ENCODE results near the gene UCK1.

DNA sequence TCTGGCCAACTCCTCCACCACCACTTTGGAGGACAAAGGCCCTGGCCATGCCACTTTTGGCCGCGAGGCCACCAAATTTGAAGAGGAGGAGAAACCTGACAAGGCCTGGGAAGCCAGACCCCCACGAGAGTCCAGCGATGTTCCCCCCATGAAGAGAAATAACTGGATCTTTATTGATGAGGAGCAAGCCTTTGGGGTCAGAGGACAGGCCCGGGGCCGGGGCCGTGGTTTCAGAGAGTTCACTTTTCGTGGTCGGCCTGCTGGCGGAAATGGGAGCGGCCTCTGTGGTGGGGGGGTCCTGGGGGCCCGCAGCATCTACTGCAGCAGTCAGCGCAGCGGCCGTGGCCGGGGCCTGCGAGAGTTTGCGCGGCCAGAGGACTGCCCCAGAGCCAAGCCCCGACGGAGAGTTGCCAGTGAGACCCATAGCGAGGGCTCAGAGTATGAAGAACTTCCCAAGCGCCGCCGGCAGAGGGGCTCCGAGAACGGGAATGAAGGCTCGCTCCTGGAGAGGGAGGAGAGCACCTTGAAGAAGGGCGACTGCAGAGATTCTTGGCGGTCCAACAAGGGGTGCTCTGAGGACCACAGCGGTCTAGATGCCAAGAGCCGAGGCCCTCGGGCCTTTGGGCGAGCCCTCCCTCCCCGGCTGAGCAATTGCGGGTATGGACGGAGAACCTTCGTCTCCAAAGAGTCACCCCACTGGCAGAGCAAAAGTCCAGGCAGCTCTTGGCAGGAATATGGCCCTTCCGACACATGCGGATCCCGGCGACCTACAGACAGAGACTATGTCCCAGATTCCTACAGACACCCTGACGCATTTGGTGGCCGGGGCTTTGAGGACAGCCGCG, 55.7 kb downstream of the UCK1 start:
- TF ChIP-seq, protein P1, sequence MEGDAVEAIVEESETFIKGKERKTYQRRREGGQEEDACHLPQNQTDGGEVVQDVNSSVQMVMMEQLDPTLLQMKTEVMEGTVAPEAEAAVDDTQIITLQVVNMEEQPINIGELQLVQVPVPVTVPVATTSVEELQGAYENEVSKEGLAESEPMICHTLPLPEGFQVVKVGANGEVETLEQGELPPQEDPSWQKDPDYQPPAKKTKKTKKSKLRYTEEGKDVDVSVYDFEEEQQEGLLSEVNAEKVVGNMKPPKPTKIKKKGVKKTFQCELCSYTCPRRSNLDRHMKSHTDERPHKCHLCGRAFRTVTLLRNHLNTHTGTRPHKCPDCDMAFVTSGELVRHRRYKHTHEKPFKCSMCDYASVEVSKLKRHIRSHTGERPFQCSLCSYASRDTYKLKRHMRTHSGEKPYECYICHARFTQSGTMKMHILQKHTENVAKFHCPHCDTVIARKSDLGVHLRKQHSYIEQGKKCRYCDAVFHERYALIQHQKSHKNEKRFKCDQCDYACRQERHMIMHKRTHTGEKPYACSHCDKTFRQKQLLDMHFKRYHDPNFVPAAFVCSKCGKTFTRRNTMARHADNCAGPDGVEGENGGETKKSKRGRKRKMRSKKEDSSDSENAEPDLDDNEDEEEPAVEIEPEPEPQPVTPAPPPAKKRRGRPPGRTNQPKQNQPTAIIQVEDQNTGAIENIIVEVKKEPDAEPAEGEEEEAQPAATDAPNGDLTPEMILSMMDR (IDR thresholded peaks at IDR 0.05; ENCODE audit: insufficient read depth, low read length, poor library complexity, severe bottlenecking), result no peak
- no peak for TF ChIP-seq EZH2phosphoT487 (conservative IDR thresholded peaks at IDR 0.05; ENCODE audit: low read length)
